GM12872 (cell line): ENCODE data around the gene CALML6.

Source experiments
- CTCF ChIP-seq: IDR thresholded peaks from 3 replicates; pipeline ENCODE4 v1.5.1; 2011; ENCODE audit warnings: low read depth, mild to moderate bottlenecking, low read length, moderate library complexity; ENCODE audit not compliant: insufficient read depth

The CALML6 gene

GRCh38 chr1:1899967-1900327 is 15.1 kb upstream of the CALML6 start:
- no peak for TF ChIP-seq CTCF

- TF ChIP-seq CTCF: no peak
Measured at GRCh38 chr1:1900883-1901640, 14.0 kb upstream of the CALML6 start.

- TF ChIP-seq CTCF: no peak
Measured at GRCh38 chr1:1901641-1902294, 13.3 kb upstream of the CALML6 start.

- TF ChIP-seq CTCF: no peak
Measured at GRCh38 chr1:1903224-1903623, 11.8 kb upstream of the CALML6 start.

GRCh38 chr1:1906185-1907097 is 8.6 kb upstream of the CALML6 start:
- peak; percentile 97 for TF ChIP-seq CTCF

- 0 out of 3 replicates have a peak, but pooled peaks have one; percentile 10 for TF ChIP-seq CTCF
Measured at GRCh38 chr1:1907098-1907736, 7.8 kb upstream of the CALML6 start.

- TF ChIP-seq CTCF: no peak
Measured at GRCh38 chr1:1908506-1908791, 6.6 kb upstream of the CALML6 start.
